ENCODE data around the gene PDCD1.

The PDCD1 gene

GRCh38 chr2:241882091-241882625, 23.5 kb upstream of the PDCD1 start:
- peak overlapping the region; percentile 22 for H3K4me3 ChIP-seq (replicated peaks; ENCODE audit: low read depth, low read length)
- TF ChIP-seq CTCF (IDR thresholded peaks at IDR 0.05; ENCODE audit: low read length, missing control alignments) = no peak
- DNase-seq (ENCODE audit: low read depth) = no peak

GRCh38 chr2:241880311-241881073, 21.8 kb upstream of the PDCD1 start:
- H3K4me3 ChIP-seq (replicated peaks; ENCODE audit: low read depth, low read length) = peak overlapping the region; percentile 69
- DNase-seq (ENCODE audit: low read depth) = no peak
- TF ChIP-seq CTCF (IDR thresholded peaks at IDR 0.05; ENCODE audit: low read length, missing control alignments) = no peak

GRCh38 chr2:241879326-241879725, 20.6 kb upstream of the PDCD1 start:
- no peak for DNase-seq (ENCODE audit: low read depth)
- no peak for TF ChIP-seq CTCF (IDR thresholded peaks at IDR 0.05; ENCODE audit: low read length, missing control alignments)

GRCh38 chr2:241877989-241878970, 19.6 kb upstream of the PDCD1 start:
- DNase-seq (ENCODE audit: low read depth) = peak; percentile 76
- H3K4me3 ChIP-seq (replicated peaks; ENCODE audit: low read depth, low read length) = no peak overlapping the region
- TF ChIP-seq CTCF (IDR thresholded peaks at IDR 0.05; ENCODE audit: low read length, missing control alignments) = peak; percentile 55

More at GRCh38 chr2:241879326-241879725, 20.6 kb upstream of the PDCD1 start:
- H3K4me3 ChIP-seq (replicated peaks; ENCODE audit: low read depth, low read length) = no peak overlapping the region

- H3K4me3 ChIP-seq (replicated peaks; ENCODE audit: low read depth, low read length) = no peak overlapping the region
- TF ChIP-seq CTCF (IDR thresholded peaks at IDR 0.05; ENCODE audit: low read length, missing control alignments) = no peak
- no peak for DNase-seq (ENCODE audit: low read depth)
Measured at GRCh38 chr2:241877197-241877685, 18.5 kb upstream of the PDCD1 start.

GRCh38 chr2:241876528-241877196, 18.0 kb upstream of the PDCD1 start:
- H3K4me3 ChIP-seq (replicated peaks; ENCODE audit: low read depth, low read length) = no peak overlapping the region
- DNase-seq (ENCODE audit: low read depth) = no peak
- TF ChIP-seq CTCF (IDR thresholded peaks at IDR 0.05; ENCODE audit: low read length, missing control alignments) = no peak

Measured in fibroblast of pulmonary artery (primary cell).